Naive thymus-derived CD4-positive, alpha-beta T cell (primary cell): Measurements from ENCODE around the gene CCDC82. TPM values are rescaled to one million over a fixed set of nuclear protein-coding genes. Genes with fewer than 3 reads are reported as not detected.

Source experiments
- ATAC-seq: fragments of 150-1000 bp; cut with Tn5 transposase; 2 replicates; pipeline ENCODE4 v1.10.0; 2021; ENCODE audit warnings: mild to moderate bottlenecking, moderate library complexity
- CTCF ChIA-PET: fragments of 350-600 bp; sonication (Branson Sonifier 250); formaldehyde crosslinking; loops from one replicate; lab custom pipeline; 2021; ENCODE audit warnings: antibody characterized with exemption; lab: Charles Lee
- POLR2A ChIA-PET: fragments of 350-600 bp; sonication (Branson Sonifier 250); formaldehyde crosslinking; loops from one replicate; lab custom pipeline; 2021; ENCODE audit warnings: antibody characterized with exemption, inconsistent platforms; lab: Charles Lee
- DNase-seq, 9 donors: peaks; one replicate each; pipeline versions ENCODE4 v3.0.0 to v3.0.0-alpha.2; 2020 to 2022; ENCODE audit warnings: mixed read lengths in 1 of 9
- H3K27ac ChIP-seq: one replicate; pipeline ENCODE4 v1.7.0; 2013; ENCODE audit warnings: mild to moderate bottlenecking, low read depth, low read length, moderate library complexity
- H3K27me3 ChIP-seq, 2 donors: one replicate each; pipeline ENCODE4 v1.7.0; 2013; ENCODE audit warnings: low read length in 2 of 2, mild to moderate bottlenecking in 2 of 2, moderate library complexity in 2 of 2; ENCODE audit not compliant: control insufficient read depth in 2 of 2, insufficient read depth in 2 of 2
- H3K36me3 ChIP-seq, 3 experiments: 1 replicate in 2 of 3; 2 replicates in 1 of 3; pipeline ENCODE4 v1.7.0; 2013; ENCODE audit warnings: low read length in 3 of 3, mild to moderate bottlenecking in 3 of 3, moderate library complexity in 1 of 3; ENCODE audit not compliant: insufficient read depth in 3 of 3, control insufficient read depth in 2 of 3
- H3K4me1 ChIP-seq, 2 donors: one replicate each; pipeline ENCODE4 v1.7.0; 2013; ENCODE audit warnings: low read length in 2 of 2, mild to moderate bottlenecking in 2 of 2, moderate library complexity in 1 of 2; ENCODE audit not compliant: control insufficient read depth in 2 of 2, insufficient read depth in 2 of 2
- H3K4me3 ChIP-seq: 2 replicates; pipeline ENCODE4 v1.7.0; 2013; ENCODE audit warnings: mild to moderate bottlenecking, low read length
- H3K9me3 ChIP-seq, 3 experiments: 1 replicate in 2 of 3; 2 replicates in 1 of 3; pipeline ENCODE4 v1.7.0; 2013; ENCODE audit warnings: low read length in 3 of 3; ENCODE audit not compliant: control insufficient read depth in 2 of 3
- H3K27ac Mint-ChIP-seq, 9 donors: one replicate each; pipeline ENCODE4 v1.8.0; 2020 to 2022; ENCODE audit warnings: mixed read lengths in 9 of 9, mild to moderate bottlenecking in 8 of 9, moderate library complexity in 5 of 9, inconsistent platforms in 2 of 9
- H3K27me3 Mint-ChIP-seq, 5 donors: one replicate each; pipeline ENCODE4 v1.8.0; 2021 to 2022; ENCODE audit warnings: mixed read lengths in 5 of 5, mild to moderate bottlenecking in 1 of 5
- H3K36me3 Mint-ChIP-seq, 5 donors: one replicate each; pipeline ENCODE4 v1.8.0; 2020 to 2022; ENCODE audit warnings: mixed read lengths in 5 of 5, mild to moderate bottlenecking in 3 of 5, inconsistent platforms in 1 of 5
- H3K4me1 Mint-ChIP-seq, 7 donors: one replicate each; pipeline ENCODE4 v1.8.0; 2020 to 2022; ENCODE audit warnings: mixed read lengths in 7 of 7, mild to moderate bottlenecking in 3 of 7, inconsistent platforms in 1 of 7
- H3K4me3 Mint-ChIP-seq, 10 donors: one replicate each; pipeline ENCODE4 v1.8.0; 2020 to 2022; ENCODE audit warnings: mild to moderate bottlenecking in 10 of 10, mixed read lengths in 10 of 10, moderate library complexity in 6 of 10, inconsistent platforms in 2 of 10
- H3K9me3 Mint-ChIP-seq, 11 donors: one replicate each; pipeline ENCODE4 v1.8.0; 2020 to 2022; ENCODE audit warnings: mixed read lengths in 11 of 11, mild to moderate bottlenecking in 4 of 11, inconsistent platforms in 1 of 11, moderate library complexity in 1 of 11
- intact Hi-C, 2 donors: fragments of 100-400 bp; cut with micrococcal nuclease; formaldehyde crosslinking; loops; one replicate each; pipeline ENCODE4 v1.15.1; 2023
- polyA plus RNA-seq, 2 donors: library from polyadenylated mRNA; unstranded; fragments of 300-500 nt; fragmentation: Illumina TruSeq; gene quantifications; one replicate each; pipeline ENCODE4 v1.2.3, GENCODE V29; 2021
- total RNA-seq, 6 experiments: library from RNA in 5 of 6; stranded (reverse) in 5 of 6; gene quantifications; 1 replicate in 5 of 6; 2 replicates in 1 of 6; pipeline ENCODE4 v1.2.3 and lab custom pipeline; 2021 to 2026

Gene CCDC82
- total and polyA plus RNA-seq, 7 experiments from 2014 or later = 21.9 to 46.2 (median 32.0) TPM

- Mint-ChIP-seq H3K9me3 (no peaks in the 10 kb centered on the region), H3K36me3 (peaks cover 0 to 22% (median 3%) of the 10 kb centered on the region in 5 donors), H3K27ac (peak overlapping the region in 8 of 9 donors; percentile 48 to 88 (median 78)), H3K4me3 (peak overlapping the region in 6 of 10 donors; percentile 4 to 80 (median 16)), H3K4me1 (peaks cover 34 to 99% (median 91%) of the 10 kb centered on the region in 7 donors), H3K27me3 (no peaks in the 10 kb centered on the region)
- H3K27me3 ChIP-seq = no peaks in the 10 kb centered on the region
- H3K4me1 ChIP-seq = peaks cover 3 to 32% of the 10 kb centered on the region in 2 donors
- no peak overlapping the region for H3K4me3 ChIP-seq
- intact Hi-C loops = no loop called here
- DNase-seq = no peak
- ChIA-PET POLR2A (interaction anchor here (0.6 to 1.1 kb wide), 5 partner anchors 27 to 126 kb away, joined by 3 to 4 read pairs (median 3); no protein-coding TSS in a partner anchor), CTCF (interaction anchor here (0.6 to 1.7 kb wide), 3 partner anchors 31 to 297 kb away, joined by 4 to 5 read pairs (median 5); partner anchors contain the start of gene MAML2)
- no peak for ATAC-seq
- H3K9me3 ChIP-seq = no peaks in the 10 kb centered on the region
- no peaks in the 10 kb centered on the region for H3K36me3 ChIP-seq
- peak overlapping the region; percentile 23 for H3K27ac ChIP-seq
Measured at GRCh38 chr11:96309016-96309642, 80.6 kb downstream of the CCDC82 start.

GRCh38 chr11:96307776-96308140 lies 82.0 kb downstream of the CCDC82 start:
- Histone ChIP-seq H3K4me1 (peaks cover 3 to 31% of the 10 kb centered on the region in 2 donors), H3K9me3 (no peaks in the 10 kb centered on the region), H3K4me3 (no peak overlapping the region), H3K36me3 (no peaks in the 10 kb centered on the region), H3K27ac (peak overlapping the region; percentile 56), H3K27me3 (no peaks in the 10 kb centered on the region)
- peaks cover 29 to 99% (median 91%) of the 10 kb centered on the region in 7 donors for H3K4me1 Mint-ChIP-seq
- H3K4me3 Mint-ChIP-seq = peak overlapping the region; percentile 62 to 91 (median 80)
- no peaks in the 10 kb centered on the region for H3K27me3 Mint-ChIP-seq
- peak overlapping the region; percentile 19 to 91 (median 86) for H3K27ac Mint-ChIP-seq
- no peak for DNase-seq
- intact Hi-C loops = loop anchor here in 1 of 2 donors (1.0 to 2.0 kb wide), 6 partner anchors 10 to 295 kb away; no protein-coding TSS in a partner anchor
- POLR2A ChIA-PET = interaction anchor here (0.7 to 1.2 kb wide), 5 partner anchors 11 to 42 kb away, joined by 3 to 6 read pairs (median 4); no protein-coding TSS in a partner anchor
- no peaks in the 10 kb centered on the region for H3K9me3 Mint-ChIP-seq
- CTCF ChIA-PET = interaction anchor here (0.7 to 2.5 kb wide), 5 partner anchors 12 to 471 kb away, joined by 3 to 14 read pairs (median 4); partner anchors contain the start of gene MAML2
- peaks cover 0 to 19% (median 5%) of the 10 kb centered on the region in 5 donors for H3K36me3 Mint-ChIP-seq
- peak; percentile 24 for ATAC-seq

- peak overlapping the region; percentile 56 for H3K27ac ChIP-seq
Measured at GRCh38 chr11:96306933-96307775, 82.6 kb downstream of the CCDC82 start.

GRCh38 chr11:96306600-96306932 lies 83.1 kb downstream of the CCDC82 start:
- no peaks in the 10 kb centered on the region for H3K9me3 Mint-ChIP-seq
- peak overlapping the region in 8 of 9 donors; percentile 48 to 91 (median 86) for H3K27ac Mint-ChIP-seq
- no peak for DNase-seq
- POLR2A ChIA-PET = interaction anchor here (0.6 to 1.2 kb wide), 7 partner anchors 8 to 41 kb away, joined by 3 to 4 read pairs (median 3); no protein-coding TSS in a partner anchor
- no peak for ATAC-seq
- CTCF ChIA-PET = interaction anchor here (1.0 to 2.5 kb wide), 6 partner anchors 9 to 92 kb away, joined by 3 to 14 read pairs (median 4); partner anchors contain the start of gene MAML2
- no peaks in the 10 kb centered on the region for H3K36me3 ChIP-seq
- peaks cover 0 to 21% (median 5%) of the 10 kb centered on the region in 5 donors for H3K36me3 Mint-ChIP-seq
- no peaks in the 10 kb centered on the region for H3K27me3 ChIP-seq
- no peaks in the 10 kb centered on the region for H3K27me3 Mint-ChIP-seq
- H3K4me3 ChIP-seq = no peak overlapping the region
- H3K9me3 ChIP-seq = no peaks in the 10 kb centered on the region
- intact Hi-C loops = loop anchor here in 1 of 2 donors (2.0 kb wide), 1 partner anchor 24 kb away; no protein-coding TSS in a partner anchor
- H3K4me1 ChIP-seq = peaks cover 3 to 32% of the 10 kb centered on the region in 2 donors
- peak overlapping the region; percentile 56 for H3K27ac ChIP-seq
- H3K4me1 Mint-ChIP-seq = peaks cover 24 to 99% (median 91%) of the 10 kb centered on the region in 7 donors
- H3K4me3 Mint-ChIP-seq = peak overlapping the region in 8 of 10 donors; percentile 63 to 91 (median 80)

More at GRCh38 chr11:96306933-96307775, 82.6 kb downstream of the CCDC82 start:
- H3K36me3 Mint-ChIP-seq = peaks cover 0 to 19% (median 5%) of the 10 kb centered on the region in 5 donors
- DNase-seq (peak in 7 of 9 donors; percentile 16 to 42 (median 28)), ATAC-seq (peak; percentile 72)
- H3K4me3 Mint-ChIP-seq = peak overlapping the region; percentile 62 to 91 (median 80)
- H3K27ac Mint-ChIP-seq = peak overlapping the region; percentile 19 to 91 (median 86)
- ChIA-PET CTCF (interaction anchor here (0.7 to 2.5 kb wide), 7 partner anchors 8 to 471 kb away, joined by 3 to 14 read pairs (median 4); partner anchors contain the start of gene MAML2), POLR2A (interaction anchor here (0.6 to 1.2 kb wide), 9 partner anchors 7 to 42 kb away, joined by 3 to 6 read pairs (median 3); no protein-coding TSS in a partner anchor)
- Histone ChIP-seq H3K4me1 (peaks cover 3 to 32% of the 10 kb centered on the region in 2 donors), H3K36me3 (no peaks in the 10 kb centered on the region), H3K9me3 (no peaks in the 10 kb centered on the region), H3K4me3 (no peak overlapping the region), H3K27me3 (no peaks in the 10 kb centered on the region)
- peaks cover 28 to 99% (median 91%) of the 10 kb centered on the region in 7 donors for H3K4me1 Mint-ChIP-seq
- no peaks in the 10 kb centered on the region for H3K9me3 Mint-ChIP-seq
- no peaks in the 10 kb centered on the region for H3K27me3 Mint-ChIP-seq
- intact Hi-C loops = loop anchor here in 1 of 2 donors (1.0 to 2.0 kb wide), 6 partner anchors 10 to 295 kb away; no protein-coding TSS in a partner anchor

GRCh38 chr11:96306071-96306470 lies 83.6 kb downstream of the CCDC82 start:
- no peaks in the 10 kb centered on the region for H3K27me3 Mint-ChIP-seq
- Histone ChIP-seq H3K4me1 (peaks cover 3 to 29% of the 10 kb centered on the region in 2 donors), H3K27ac (peak overlapping the region; percentile 56), H3K36me3 (no peaks in the 10 kb centered on the region), H3K9me3 (no peaks in the 10 kb centered on the region), H3K4me3 (no peak overlapping the region), H3K27me3 (no peaks in the 10 kb centered on the region)
- ChIA-PET POLR2A (interaction anchor here (0.7 to 1.2 kb wide), 6 partner anchors 8 to 63 kb away, joined by 3 to 5 read pairs (median 3); no protein-coding TSS in a partner anchor), CTCF (interaction anchor here (0.6 to 2.5 kb wide), 3 partner anchors 9 to 37 kb away, joined by 3 to 14 read pairs (median 4); partner anchors contain the start of gene MAML2)
- peaks cover 26 to 99% (median 91%) of the 10 kb centered on the region in 7 donors for H3K4me1 Mint-ChIP-seq
- DNase-seq (no peak), ATAC-seq (no peak)
- intact Hi-C loops = loop anchor here in 1 of 2 donors (2.0 kb wide), 1 partner anchor 23 kb away; no protein-coding TSS in a partner anchor
- peak overlapping the region in 6 of 9 donors; percentile 23 to 91 (median 86) for H3K27ac Mint-ChIP-seq
- no peaks in the 10 kb centered on the region for H3K9me3 Mint-ChIP-seq
- H3K36me3 Mint-ChIP-seq = peaks cover 0 to 21% (median 4%) of the 10 kb centered on the region in 5 donors
- peak overlapping the region in 3 of 10 donors; percentile 21 to 83 (median 65) for H3K4me3 Mint-ChIP-seq
